GM23248 (cell line): ENCODE results near the gene AJM1.

ENCODE experiments used
- EZH2 ChIP-seq: fragments of 200-600 bp; sonication (generic); IDR thresholded peaks from 2 replicates; pipeline ENCODE4 v1.6.1; 2018; ENCODE audit warnings: antibody characterized with exemption, mild to moderate bottlenecking; ENCODE audit not compliant: insufficient read depth, poor library complexity, severe bottlenecking
- EZH2phosphoT487 ChIP-seq: fragments of 200-600 bp; sonication (generic); IDR thresholded peaks from 2 replicates; pipeline ENCODE4 v1.6.1; 2018; ENCODE audit warnings: antibody characterized with exemption, moderate library complexity, mild to moderate bottlenecking, low read depth; ENCODE audit not compliant: insufficient read depth

GRCh38 chr9:136806631-136807201 is 35.6 kb upstream of the AJM1 start:
- TF ChIP-seq EZH2 (no peak), EZH2phosphoT487 (no peak)
